ENCODE data around the gene LRG1.

DNA sequence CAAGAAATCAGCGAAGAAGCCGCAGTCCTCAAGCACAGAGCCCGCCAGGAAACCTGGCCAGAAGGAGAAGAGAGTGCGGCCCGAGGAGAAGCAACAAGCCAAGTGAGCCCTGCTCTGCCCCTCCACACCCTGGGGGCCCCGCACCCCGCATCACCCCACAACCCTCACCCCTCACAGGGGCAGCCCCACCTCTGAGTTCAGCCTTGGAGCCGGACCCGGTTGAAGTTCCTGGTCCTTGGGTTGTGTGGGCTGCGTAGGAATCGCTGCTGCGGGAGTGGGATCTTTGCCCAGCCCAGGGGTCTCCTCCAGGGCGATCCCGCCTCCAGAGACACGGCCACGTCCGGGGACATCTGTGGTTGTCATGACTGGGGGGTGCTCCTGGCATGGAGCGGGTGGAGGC, 43.5 kb downstream of the LRG1 start:
- TF ChIP-seq, protein P1, sequence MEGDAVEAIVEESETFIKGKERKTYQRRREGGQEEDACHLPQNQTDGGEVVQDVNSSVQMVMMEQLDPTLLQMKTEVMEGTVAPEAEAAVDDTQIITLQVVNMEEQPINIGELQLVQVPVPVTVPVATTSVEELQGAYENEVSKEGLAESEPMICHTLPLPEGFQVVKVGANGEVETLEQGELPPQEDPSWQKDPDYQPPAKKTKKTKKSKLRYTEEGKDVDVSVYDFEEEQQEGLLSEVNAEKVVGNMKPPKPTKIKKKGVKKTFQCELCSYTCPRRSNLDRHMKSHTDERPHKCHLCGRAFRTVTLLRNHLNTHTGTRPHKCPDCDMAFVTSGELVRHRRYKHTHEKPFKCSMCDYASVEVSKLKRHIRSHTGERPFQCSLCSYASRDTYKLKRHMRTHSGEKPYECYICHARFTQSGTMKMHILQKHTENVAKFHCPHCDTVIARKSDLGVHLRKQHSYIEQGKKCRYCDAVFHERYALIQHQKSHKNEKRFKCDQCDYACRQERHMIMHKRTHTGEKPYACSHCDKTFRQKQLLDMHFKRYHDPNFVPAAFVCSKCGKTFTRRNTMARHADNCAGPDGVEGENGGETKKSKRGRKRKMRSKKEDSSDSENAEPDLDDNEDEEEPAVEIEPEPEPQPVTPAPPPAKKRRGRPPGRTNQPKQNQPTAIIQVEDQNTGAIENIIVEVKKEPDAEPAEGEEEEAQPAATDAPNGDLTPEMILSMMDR (conservative IDR thresholded peaks at IDR 0.05; ENCODE audit: low read depth in 2 of 2) = no peak
- no peak for TF ChIP-seq EZH2 (IDR thresholded peaks at IDR 0.05; ENCODE audit: low read depth, unreplicated experiment)
- no peak for TF ChIP-seq POLR2AphosphoS5 (IDR thresholded peaks at IDR 0.05; ENCODE audit: low read depth)
- no peak for TF ChIP-seq JUNB (IDR thresholded peaks at IDR 0.05; ENCODE audit: unreplicated experiment)
- no peak for TF ChIP-seq EZH2phosphoT487 (IDR thresholded peaks at IDR 0.05; ENCODE audit: unreplicated experiment)
- TF ChIP-seq CREB1 (CRISPR knock-in tag; IDR thresholded peaks at IDR 0.05; ENCODE audit: low read depth) = no peak
- no peak for TF ChIP-seq ETS1 (IDR thresholded peaks at IDR 0.05)
- no peak for TF ChIP-seq REST (IDR thresholded peaks at IDR 0.05; ENCODE audit: unreplicated experiment)
- no peak for TF ChIP-seq STAT1 (IDR thresholded peaks at IDR 0.05; ENCODE audit: unreplicated experiment)
- TF ChIP-seq ZNF331 (CRISPR knock-in tag; IDR thresholded peaks at IDR 0.05; ENCODE audit: low read depth) = no peak
- no peak for TF ChIP-seq NANOG (IDR thresholded peaks at IDR 0.05; ENCODE audit: borderline replicate concordance)

Data from GM23338 (cell line).